ENCODE data around the gene PLCB1.

Gene PLCB1

GRCh38 chr20:8875586-8875985 lies 743.5 kb downstream of the PLCB1 start:
- H3K9me3 ChIP-seq (ENCODE audit: control insufficient read depth, low read length) = no peaks in the 10 kb centered on the region
- no peak overlapping the region for H3K4me3 ChIP-seq (ENCODE audit: extremely low read depth, insufficient read depth, low read length, poor library complexity, severe bottlenecking)
- H3K36me3 ChIP-seq (ENCODE audit: control insufficient read depth, insufficient read depth, low read length) = no peaks in the 10 kb centered on the region
- no peaks in the 10 kb centered on the region for H3K4me1 ChIP-seq (ENCODE audit: control insufficient read depth, insufficient read depth, low read length, poor library complexity, severe bottlenecking)
- no peak overlapping the region for H3K27ac ChIP-seq (ENCODE audit: low read depth, low read length, severe bottlenecking)

- H3K4me3 ChIP-seq (ENCODE audit: extremely low read depth, insufficient read depth, low read length, poor library complexity, severe bottlenecking) = no peak overlapping the region
- H3K27ac ChIP-seq (ENCODE audit: low read depth, low read length, severe bottlenecking) = no peak overlapping the region
- H3K9me3 ChIP-seq (ENCODE audit: control insufficient read depth, low read length) = no peaks in the 10 kb centered on the region
- H3K4me1 ChIP-seq (ENCODE audit: control insufficient read depth, insufficient read depth, low read length, poor library complexity, severe bottlenecking) = no peaks in the 10 kb centered on the region
- no peaks in the 10 kb centered on the region for H3K36me3 ChIP-seq (ENCODE audit: control insufficient read depth, insufficient read depth, low read length)
Observed at GRCh38 chr20:8876366-8876765, 744.3 kb downstream of the PLCB1 start.

GRCh38 chr20:8877294-8877693 lies 745.2 kb downstream of the PLCB1 start:
- WGBS, 2 experiments (ENCODE audit: insufficient coverage in 2 of 2) = 82 to 100% methylated on average over 1 of the region's 2 CpGs
- H3K4me1 ChIP-seq (ENCODE audit: control insufficient read depth, insufficient read depth, low read length, poor library complexity, severe bottlenecking) = no peaks in the 10 kb centered on the region
- no peak overlapping the region for H3K27ac ChIP-seq (ENCODE audit: low read depth, low read length, severe bottlenecking)
- H3K4me3 ChIP-seq (ENCODE audit: extremely low read depth, insufficient read depth, low read length, poor library complexity, severe bottlenecking) = no peak overlapping the region
- no peaks in the 10 kb centered on the region for H3K36me3 ChIP-seq (ENCODE audit: control insufficient read depth, insufficient read depth, low read length)
- H3K9me3 ChIP-seq (ENCODE audit: control insufficient read depth, low read length) = no peaks in the 10 kb centered on the region

GRCh38 chr20:8879669-8880068 lies 747.6 kb downstream of the PLCB1 start:
- Histone ChIP-seq H3K27ac (ENCODE audit: low read depth, low read length, severe bottlenecking) (no peak overlapping the region), H3K9me3 (ENCODE audit: control insufficient read depth, low read length) (no peaks in the 10 kb centered on the region)
- 83 to 94% methylated on average over 2 of the region's 2 CpGs for WGBS, 2 experiments (ENCODE audit: insufficient coverage in 2 of 2)

GRCh38 chr20:8880085-8880853 lies 748.2 kb downstream of the PLCB1 start:
- Histone ChIP-seq H3K4me3 (ENCODE audit: extremely low read depth, insufficient read depth, low read length, poor library complexity, severe bottlenecking) (no peak overlapping the region), H3K36me3 (ENCODE audit: control insufficient read depth, insufficient read depth, low read length) (no peaks in the 10 kb centered on the region), H3K9me3 (ENCODE audit: control insufficient read depth, low read length) (no peaks in the 10 kb centered on the region)

More at GRCh38 chr20:8879669-8880068, 747.6 kb downstream of the PLCB1 start:
- Histone ChIP-seq H3K36me3 (ENCODE audit: control insufficient read depth, insufficient read depth, low read length) (no peaks in the 10 kb centered on the region), H3K4me3 (ENCODE audit: extremely low read depth, insufficient read depth, low read length, poor library complexity, severe bottlenecking) (no peak overlapping the region), H3K4me1 (ENCODE audit: control insufficient read depth, insufficient read depth, low read length, poor library complexity, severe bottlenecking) (no peaks in the 10 kb centered on the region)

GRCh38 chr20:8891039-8891438 lies 759.0 kb downstream of the PLCB1 start:
- Histone ChIP-seq H3K4me1 (ENCODE audit: control insufficient read depth, insufficient read depth, low read length, poor library complexity, severe bottlenecking) (no peaks in the 10 kb centered on the region), H3K36me3 (ENCODE audit: control insufficient read depth, insufficient read depth, low read length) (no peaks in the 10 kb centered on the region), H3K4me3 (ENCODE audit: extremely low read depth, insufficient read depth, low read length, poor library complexity, severe bottlenecking) (no peak overlapping the region), H3K27ac (ENCODE audit: low read depth, low read length, severe bottlenecking) (no peak overlapping the region), H3K9me3 (ENCODE audit: control insufficient read depth, low read length) (peaks cover 9% of the 10 kb centered on the region)
- WGBS, 2 experiments (ENCODE audit: insufficient coverage in 2 of 2) = no CpG with 5 or more reads among the region's 1 CpG

More at GRCh38 chr20:8880085-8880853, 748.2 kb downstream of the PLCB1 start:
- H3K27ac ChIP-seq (ENCODE audit: low read depth, low read length, severe bottlenecking) = no peak overlapping the region
- H3K4me1 ChIP-seq (ENCODE audit: control insufficient read depth, insufficient read depth, low read length, poor library complexity, severe bottlenecking) = no peaks in the 10 kb centered on the region
- 83 to 98% methylated on average over 2 to 4 of the region's 5 CpGs for WGBS, 2 experiments (ENCODE audit: insufficient coverage in 2 of 2)

- H3K4me1 ChIP-seq (ENCODE audit: control insufficient read depth, insufficient read depth, low read length, poor library complexity, severe bottlenecking) = no peaks in the 10 kb centered on the region
- no peak overlapping the region for H3K4me3 ChIP-seq (ENCODE audit: extremely low read depth, insufficient read depth, low read length, poor library complexity, severe bottlenecking)
- H3K9me3 ChIP-seq (ENCODE audit: control insufficient read depth, low read length) = peaks cover 9% of the 10 kb centered on the region
- no peak overlapping the region for H3K27ac ChIP-seq (ENCODE audit: low read depth, low read length, severe bottlenecking)
- H3K36me3 ChIP-seq (ENCODE audit: control insufficient read depth, insufficient read depth, low read length) = no peaks in the 10 kb centered on the region
Observed at GRCh38 chr20:8895472-8895871, 763.4 kb downstream of the PLCB1 start.

GRCh38 chr20:8898823-8899222 lies 766.8 kb downstream of the PLCB1 start:
- Histone ChIP-seq H3K9me3 (ENCODE audit: control insufficient read depth, low read length) (peaks cover 9% of the 10 kb centered on the region), H3K36me3 (ENCODE audit: control insufficient read depth, insufficient read depth, low read length) (no peaks in the 10 kb centered on the region)

GRCh38 chr20:8901237-8902025 lies 769.4 kb downstream of the PLCB1 start:
- no peak overlapping the region for H3K4me3 ChIP-seq (ENCODE audit: extremely low read depth, insufficient read depth, low read length, poor library complexity, severe bottlenecking)
- no peaks in the 10 kb centered on the region for H3K9me3 ChIP-seq (ENCODE audit: control insufficient read depth, low read length)
- WGBS, 2 experiments (ENCODE audit: insufficient coverage in 2 of 2) = 84 to 91% methylated on average over 5 to 6 of the region's 8 CpGs
- H3K36me3 ChIP-seq (ENCODE audit: control insufficient read depth, insufficient read depth, low read length) = no peaks in the 10 kb centered on the region
- no peak overlapping the region for H3K27ac ChIP-seq (ENCODE audit: low read depth, low read length, severe bottlenecking)
- no peaks in the 10 kb centered on the region for H3K4me1 ChIP-seq (ENCODE audit: control insufficient read depth, insufficient read depth, low read length, poor library complexity, severe bottlenecking)

More at GRCh38 chr20:8898823-8899222, 766.8 kb downstream of the PLCB1 start:
- H3K27ac ChIP-seq (ENCODE audit: low read depth, low read length, severe bottlenecking) = no peak overlapping the region
- H3K4me1 ChIP-seq (ENCODE audit: control insufficient read depth, insufficient read depth, low read length, poor library complexity, severe bottlenecking) = no peaks in the 10 kb centered on the region
- H3K4me3 ChIP-seq (ENCODE audit: extremely low read depth, insufficient read depth, low read length, poor library complexity, severe bottlenecking) = no peak overlapping the region

- H3K4me3 ChIP-seq (ENCODE audit: extremely low read depth, insufficient read depth, low read length, poor library complexity, severe bottlenecking) = no peak overlapping the region
- no peaks in the 10 kb centered on the region for H3K4me1 ChIP-seq (ENCODE audit: control insufficient read depth, insufficient read depth, low read length, poor library complexity, severe bottlenecking)
- H3K27ac ChIP-seq (ENCODE audit: low read depth, low read length, severe bottlenecking) = no peak overlapping the region
- H3K9me3 ChIP-seq (ENCODE audit: control insufficient read depth, low read length) = no peaks in the 10 kb centered on the region
- WGBS, 2 experiments (ENCODE audit: insufficient coverage in 2 of 2) = 83 to 94% methylated on average over 1 to 2 of the region's 2 CpGs
- no peaks in the 10 kb centered on the region for H3K36me3 ChIP-seq (ENCODE audit: control insufficient read depth, insufficient read depth, low read length)
Observed at GRCh38 chr20:8903655-8904605, 771.9 kb downstream of the PLCB1 start.
